HEK293T (cell line): ENCODE data around the gene ECI1.

Source experiments
- BHLHE40 ChIP-seq: fragments of 450-650 bp; IDR thresholded peaks from 2 replicates; pipeline ENCODE4 v1.6.1; 2016; ENCODE audit warnings: mild to moderate bottlenecking, moderate library complexity, borderline replicate concordance
- CTBP1 ChIP-seq: fragments of 450-650 bp; IDR thresholded peaks from 2 replicates; pipeline ENCODE4 v1.6.1; 2016; ENCODE audit warnings: borderline replicate concordance
- LEF1 ChIP-seq: fragments of 450-650 bp; IDR thresholded peaks from 2 replicates; pipeline ENCODE4 v1.6.1; 2017; ENCODE audit warnings: mild to moderate bottlenecking, borderline replicate concordance
- SP1 ChIP-seq: fragments of 450-650 bp; IDR thresholded peaks from 2 replicates; pipeline ENCODE4 v1.6.1; 2017
- TARDBP ChIP-seq: fragments of 450-650 bp; IDR thresholded peaks from 2 replicates; pipeline ENCODE4 v1.6.1; 2016

DNA sequence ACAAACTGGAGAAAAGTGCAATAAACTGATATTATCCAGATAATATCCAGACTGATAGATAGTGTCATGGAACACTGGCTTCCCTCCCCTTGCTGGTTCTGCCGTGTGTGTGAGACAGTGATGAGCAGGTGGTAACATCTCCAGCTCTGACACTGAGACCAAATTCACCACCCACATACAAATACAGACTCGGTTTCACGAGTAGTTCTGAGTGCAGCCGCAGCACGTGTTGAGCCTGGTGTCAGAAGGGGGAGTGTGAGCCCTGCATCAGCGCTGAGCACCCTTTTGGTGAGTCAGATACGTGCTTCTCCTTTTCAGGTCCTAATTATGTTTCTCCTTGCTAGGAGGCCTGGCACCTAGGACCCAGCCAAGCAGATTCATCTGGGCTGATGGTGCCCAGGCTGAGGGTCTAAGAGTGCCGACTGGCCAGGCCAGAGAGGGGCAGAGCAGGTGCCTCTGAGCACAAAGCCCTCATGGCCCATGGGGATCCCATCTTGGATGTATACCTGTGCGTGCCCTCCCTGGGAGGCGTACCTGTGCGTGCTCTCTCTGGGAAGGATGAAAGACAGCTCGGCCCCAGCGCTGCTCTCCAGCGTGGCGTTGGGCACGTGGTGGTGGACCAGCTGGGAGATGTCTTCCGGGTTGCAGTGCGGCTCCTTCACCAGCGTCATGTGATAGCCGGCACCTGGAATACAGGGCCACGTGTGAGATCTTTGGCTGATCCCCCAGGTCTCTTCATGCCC is 43.8 kb upstream of the ECI1 start:
- TF ChIP-seq TARDBP, result no peak
- TF ChIP-seq CTBP1, result no peak
- TF ChIP-seq LEF1, result no peak
- TF ChIP-seq BHLHE40, result no peak
- no peak for TF ChIP-seq SP1
